NCI-H128 (cell line): Measurements from ENCODE around the gene EDC3.
"Not testable (repeated sequence)": the region's sequence is repeated elsewhere in the genome, so short reads cannot be mapped to it uniquely, and the experiment has no call there.

Experiments used
- DNase-seq: peaks from one replicate; lab custom pipeline; 2025; ENCODE audit not compliant: unreplicated experiment; lab: John Stamatoyannopoulos, UW

EDC3 gene

DNA sequence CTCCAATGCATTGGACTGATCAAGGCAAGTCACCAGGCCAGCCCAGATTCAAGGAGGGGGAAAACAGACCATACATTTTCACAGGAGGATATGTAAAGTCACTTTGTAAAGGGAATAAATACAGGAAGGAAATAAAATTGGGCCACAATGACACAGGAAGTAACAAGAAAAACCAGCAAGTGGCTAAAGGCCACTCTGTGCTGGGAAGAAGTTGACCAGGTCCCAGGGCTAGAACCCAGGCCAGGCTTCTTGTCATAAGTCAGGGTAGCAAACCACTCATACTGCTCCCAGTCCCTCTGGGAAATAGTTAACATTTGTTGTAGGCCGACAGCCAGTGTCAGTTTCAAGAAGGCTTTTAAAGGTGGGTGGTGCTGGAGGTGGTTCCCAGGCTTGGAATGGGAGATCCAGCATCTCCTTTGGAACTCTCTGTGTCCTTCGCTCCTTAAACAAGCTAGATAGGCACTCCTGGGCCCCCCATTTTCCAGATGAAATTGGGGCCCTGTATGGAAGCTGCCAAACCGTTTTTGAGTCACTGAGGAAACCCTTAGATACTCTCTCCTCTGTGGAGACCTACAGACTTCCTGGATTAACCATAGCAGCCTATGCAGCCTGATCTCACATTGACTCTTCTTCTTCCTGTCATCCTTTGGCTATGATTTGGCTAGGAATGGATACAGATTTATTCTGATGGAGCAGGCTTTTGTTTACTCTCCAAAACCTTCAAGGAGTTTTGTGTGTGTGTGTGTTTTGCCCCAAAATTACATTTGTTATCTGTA is 14.7 kb upstream of the EDC3 start:
- no peak for DNase-seq

DNA sequence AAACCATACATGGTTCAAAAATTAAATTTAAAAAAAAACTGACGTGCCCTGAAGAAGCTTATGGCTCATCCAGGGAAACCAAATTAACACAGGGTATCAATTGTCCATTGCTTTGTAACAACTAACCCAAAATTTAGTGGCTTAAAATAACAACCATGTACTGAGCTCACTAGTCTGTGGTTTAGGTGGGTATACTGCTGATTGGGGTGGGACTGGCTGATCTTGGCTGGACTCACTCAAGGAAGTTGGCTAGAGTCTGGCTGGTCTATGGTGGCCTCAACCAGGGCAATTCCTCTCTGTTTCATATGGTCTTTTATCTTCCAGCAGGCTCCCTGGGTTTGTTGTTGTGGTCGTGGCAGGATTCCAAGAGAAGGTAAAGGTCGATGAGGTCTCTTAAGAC is 14.1 kb upstream of the EDC3 start:
- no peak for DNase-seq

- DNase-seq = no peak
Observed at GRCh38 chr15:74709011-74709410, 13.2 kb upstream of the EDC3 start.

DNA sequence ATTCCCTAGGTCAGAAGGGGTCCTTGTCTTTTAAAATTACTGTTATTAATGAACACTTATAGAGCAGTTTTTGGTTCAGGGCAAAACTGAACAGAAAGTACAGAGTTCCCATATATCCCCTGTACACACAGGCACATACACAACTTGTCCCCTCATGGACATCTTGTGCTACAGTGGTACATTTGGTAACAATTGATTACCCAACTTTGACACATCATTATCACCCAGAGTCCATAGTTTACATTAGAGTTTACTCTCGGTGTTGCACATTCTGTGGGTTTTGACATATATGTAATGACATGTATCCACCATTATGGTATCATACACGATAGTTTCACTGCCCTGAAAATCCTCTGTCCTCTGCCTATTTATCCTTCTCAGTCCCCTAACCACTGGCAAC is 984 bp upstream of the EDC3 start:
- DNase-seq = no peak

GRCh38 chr15:74696398-74696729 is 540 bp upstream of the EDC3 start:
- DNase-seq = no peak

DNA sequence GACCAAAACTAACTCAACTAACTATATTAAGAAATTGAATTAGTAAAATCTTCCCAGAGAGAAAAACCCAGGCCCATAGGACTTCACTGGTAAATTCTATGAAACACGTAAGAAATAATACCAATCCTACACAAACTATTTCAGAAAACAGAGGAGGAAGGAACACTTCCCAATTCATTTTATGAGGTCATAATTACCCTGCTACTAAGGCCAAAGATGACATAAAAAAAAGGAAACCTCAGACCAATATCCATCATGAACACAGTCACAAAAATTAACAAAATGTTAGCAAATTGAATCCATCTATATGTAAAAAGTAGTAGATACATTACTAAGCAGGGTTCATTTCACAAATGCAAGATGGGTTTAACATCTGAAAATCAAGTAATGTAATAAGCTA is 3.5 kb downstream of the EDC3 start:
- DNase-seq = no peak

- no peak for DNase-seq
Observed at GRCh38 chr15:74683758-74684157, 12.1 kb downstream of the EDC3 start.

- DNase-seq = no peak
Observed at GRCh38 chr15:74682954-74683353, 12.9 kb downstream of the EDC3 start.

GRCh38 chr15:74680456-74680855 is 15.4 kb downstream of the EDC3 start:
- no peak for DNase-seq

GRCh38 chr15:74676801-74677200 is 19.0 kb downstream of the EDC3 start:
- no peak for DNase-seq

GRCh38 chr15:74674161-74674560 is 21.7 kb downstream of the EDC3 start:
- DNase-seq = no peak

DNA sequence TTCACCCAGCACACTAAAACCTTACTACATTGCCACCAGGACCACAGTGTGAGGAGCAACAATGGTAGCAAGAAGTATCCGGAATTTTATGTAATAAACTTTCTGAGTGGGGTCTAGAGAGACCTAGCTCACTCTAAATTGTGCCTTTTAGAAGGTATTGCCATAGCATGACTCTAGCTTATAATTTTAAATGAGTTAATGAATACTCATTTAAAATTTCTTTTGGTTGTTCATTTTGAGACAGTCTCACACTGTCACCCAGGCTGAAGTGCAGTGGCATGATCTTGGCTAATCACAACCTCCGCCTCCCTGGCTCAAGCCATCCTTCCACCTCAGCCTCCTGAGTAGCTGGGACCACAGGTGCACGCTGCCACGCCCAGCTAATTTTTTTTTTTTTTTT is 26.2 kb downstream of the EDC3 start:
- DNase-seq = no peak

DNA sequence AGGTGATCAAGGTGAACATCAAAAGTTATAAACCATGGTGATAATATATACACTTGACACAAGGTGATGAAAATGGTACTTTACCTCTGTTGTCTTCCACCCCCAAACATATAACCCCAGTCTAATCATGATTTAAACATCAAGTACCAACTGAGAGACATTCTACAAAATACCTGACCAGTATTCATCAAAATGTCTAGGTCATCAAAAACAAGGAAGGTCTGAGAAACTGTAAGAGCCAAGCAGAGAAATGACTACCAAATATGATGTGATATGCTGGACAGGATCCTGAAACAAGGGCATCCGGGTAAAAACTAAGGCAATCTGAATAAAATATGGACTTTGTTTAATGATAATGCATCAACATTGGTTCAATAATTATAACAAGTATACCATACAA is 27.8 kb downstream of the EDC3 start:
- no peak for DNase-seq

DNA sequence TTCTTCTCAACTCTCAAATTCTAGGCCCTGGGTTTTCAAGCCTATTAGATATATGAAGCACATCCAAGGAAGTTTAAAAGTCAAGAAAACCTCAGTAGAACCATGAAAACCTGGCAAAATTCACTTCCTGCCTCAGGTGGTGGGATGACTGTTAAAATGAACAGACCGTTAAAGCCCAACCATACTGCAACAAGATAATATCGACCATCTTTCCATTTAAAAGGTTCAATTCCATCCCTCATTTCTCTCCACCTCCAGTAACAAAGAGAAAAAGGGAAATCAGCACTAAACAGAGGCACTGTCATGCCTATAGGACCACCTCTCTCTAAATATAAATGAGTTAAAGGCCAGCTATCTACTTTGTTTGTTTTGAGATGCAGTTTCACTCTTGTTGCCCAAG is 31.2 kb downstream of the EDC3 start:
- DNase-seq = no peak

DNA sequence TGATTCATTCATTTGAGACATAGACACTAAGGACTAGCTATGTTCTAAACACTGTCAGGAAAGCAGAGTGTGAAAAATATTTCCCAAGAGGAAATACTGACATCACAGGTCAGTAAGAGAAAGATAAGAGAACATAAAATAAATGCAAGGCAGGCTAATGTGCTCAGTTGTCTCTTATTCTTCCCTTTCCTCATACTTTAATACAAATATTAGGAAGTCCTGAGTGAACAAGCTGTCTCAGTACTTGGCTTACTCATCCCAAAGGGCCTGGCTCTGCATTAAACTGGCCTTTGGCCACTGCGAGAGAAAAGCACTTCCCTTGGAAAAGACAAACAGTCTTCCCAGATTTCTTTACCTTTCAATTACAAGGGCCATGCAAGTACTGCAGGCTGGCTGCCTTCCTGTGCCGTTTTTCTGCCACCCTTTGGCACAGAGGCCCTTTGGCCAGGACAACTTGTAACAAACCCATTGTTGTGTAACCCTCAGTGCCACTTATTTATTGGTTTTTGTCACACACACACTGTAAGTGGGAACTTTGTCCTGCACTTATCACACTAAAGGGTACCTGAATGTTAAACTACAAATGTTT is 31.7 kb downstream of the EDC3 start:
- DNase-seq = no peak

- no peak for DNase-seq
Observed at GRCh38 chr15:74663303-74664027, 32.4 kb downstream of the EDC3 start.

- no peak for DNase-seq
Observed at GRCh38 chr15:74662064-74662860, 33.6 kb downstream of the EDC3 start.

DNA sequence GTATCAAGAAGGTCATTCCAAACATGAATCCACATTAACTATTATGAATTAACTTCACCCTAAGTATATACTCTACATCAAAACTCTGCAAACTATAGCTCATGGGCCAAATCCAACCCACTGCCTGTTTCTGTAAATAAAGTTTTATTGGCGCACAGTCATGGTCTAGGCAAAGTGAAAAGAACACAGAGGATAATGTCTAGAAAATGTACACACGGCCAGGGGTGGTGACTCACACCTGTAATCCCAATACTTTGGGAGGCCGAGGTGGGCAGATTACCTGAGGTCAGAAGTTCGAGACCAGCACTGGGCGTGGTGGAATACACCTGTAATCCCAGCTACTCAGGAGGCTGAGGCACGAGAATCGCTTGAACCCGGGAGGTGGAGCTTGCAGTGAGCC is 34.5 kb downstream of the EDC3 start:
- DNase-seq = not testable (repeated sequence)

DNA sequence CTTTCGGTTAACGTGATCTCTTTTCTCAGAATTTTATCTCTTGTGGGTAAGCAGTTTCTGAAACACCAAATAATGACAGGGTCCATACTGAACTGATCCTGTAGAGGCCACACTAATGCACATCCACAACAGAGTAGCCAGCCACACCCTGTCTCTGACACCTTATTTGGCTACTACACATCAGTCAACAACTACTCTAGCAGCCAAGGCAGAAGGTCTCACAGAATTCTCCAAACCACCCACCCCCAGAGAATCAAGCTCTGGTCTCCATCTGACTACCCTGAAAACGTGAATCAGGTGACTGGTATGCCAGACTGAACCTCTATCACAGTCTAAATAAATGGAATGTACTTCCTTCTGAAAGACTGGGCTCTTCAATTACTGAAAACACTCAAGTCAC is 38.0 kb downstream of the EDC3 start:
- no peak for DNase-seq

- DNase-seq = no peak
Observed at GRCh38 chr15:74656935-74657535, 38.8 kb downstream of the EDC3 start.

DNA sequence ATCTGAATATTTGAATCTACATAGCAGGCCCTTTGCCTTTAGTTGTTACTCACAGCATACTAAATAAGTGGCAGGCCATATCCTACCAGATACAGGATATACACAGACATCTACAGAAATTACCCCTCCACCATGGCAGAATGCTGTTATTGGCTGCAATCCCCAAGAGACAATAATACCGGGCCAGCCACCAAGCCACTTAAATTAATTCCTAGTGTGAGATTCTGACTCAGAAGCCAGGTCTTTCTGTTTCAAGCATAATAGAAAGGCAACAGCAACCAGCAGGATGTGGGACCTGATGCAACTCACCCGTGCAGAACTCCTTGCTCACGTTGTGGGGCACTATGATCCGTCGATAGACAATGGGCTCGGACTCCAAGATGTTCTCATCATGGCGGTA is 40.4 kb downstream of the EDC3 start:
- no peak for DNase-seq
